ENCODE data around the gene ATR. TPM values are rescaled to one million over a fixed set of nuclear protein-coding genes. Genes with fewer than 3 reads are reported as not detected.

ATR gene
- total and polyA plus RNA-seq, 2 of the 4 experiments (the other 2 are of a cell fraction) = 9.5 to 28.0 TPM

- H2BK20ac ChIP-seq (ENCODE audit: low read depth, low read length) = 0 out of 2 replicates have a peak overlapping the region, but pooled peaks have one; percentile 81
- no peaks in the 10 kb centered on the region; a peak in 1 of 4 replicates for H3K79me1 ChIP-seq (ENCODE audit: low read depth in 1 of 2, low read length in 2 of 2)
- no peaks in the 10 kb centered on the region for H3K9me1 ChIP-seq (ENCODE audit: insufficient read depth, low read length)
- ATAC-seq (ENCODE audit: low read depth) = peak; percentile 54
- ChIA-PET CTCF (no interaction called here), POLR2A (ENCODE audit: unreplicated experiment) (no interaction called here)
- no peak overlapping the region for H3K27ac ChIP-seq (ENCODE audit: insufficient read depth, low read length)
- no peak overlapping the region; the same call in 1 of the 2 replicates for H3K18ac ChIP-seq (ENCODE audit: low read depth, low read length)
- peak overlapping the region; percentile 81 for H3K4me3 ChIP-seq (ENCODE audit: insufficient read depth, low read depth, low read length)
- in situ Hi-C loops (cut with MboI; ENCODE audit: low sequenced_read_pairs) (no loop called here), intact Hi-C loops (cut with micrococcal nuclease) (loop anchor here (5.0 to 10.0 kb wide), 2 partner anchors 127 to 209 kb away; partner anchors contain the start of gene TRPC1), dilution Hi-C loops (cut with HindIII; ENCODE audit: low sequenced_read_pairs, unreplicated experiment) (no loop called here)
- peak overlapping the region; percentile 71; the same call in 1 of the 2 replicates for H2AK5ac ChIP-seq (ENCODE audit: low read depth, low read length)
- H4K91ac ChIP-seq (ENCODE audit: insufficient read depth, low read depth, low read length) = peak overlapping the region; percentile 79; the same call in 1 of the 2 replicates
- H3K4me2 ChIP-seq (ENCODE audit: low read depth, low read length) = peak overlapping the region; percentile 75
- peak overlapping the region; percentile 93 for H3K4ac ChIP-seq (ENCODE audit: low read depth, low read length)
- 0 out of 2 replicates have a peak overlapping the region, but pooled peaks have one; percentile 13 for H4K5ac ChIP-seq (ENCODE audit: low read depth, low read length)
- peak overlapping the region; percentile 86 for H3K14ac ChIP-seq (replicated peaks; ENCODE audit: low read depth, low read length)
- WGBS, 2 experiments (ENCODE audit: extremely low coverage in 2 of 2, insufficient read length in 1 of 2) = no CpG with 5 or more reads among the region's 7 CpGs
- no peaks in the 10 kb centered on the region for H3K36me3 ChIP-seq (ENCODE audit: control insufficient read depth, insufficient read depth, low read length)
- H2BK120ac ChIP-seq (ENCODE audit: low read depth, low read length) = peak overlapping the region; percentile 71
- H2BK15ac ChIP-seq (ENCODE audit: low read depth, low read length) = peak overlapping the region; percentile 69; the same call in 2 of the 3 replicates
- peak overlapping the region; percentile 71; the same call in 1 of the 2 replicates for H3K56ac ChIP-seq (ENCODE audit: extremely low read depth, insufficient read depth, low read length)
- H3K4me1 ChIP-seq (ENCODE audit: control insufficient read depth, insufficient read depth, low read length) = no peaks in the 10 kb centered on the region
- peak overlapping the region; percentile 90 for H3K23ac ChIP-seq (ENCODE audit: low read depth, low read length)
- H4K8ac ChIP-seq (ENCODE audit: low read depth in 2 of 2, low read length in 2 of 2) = peak overlapping the region; percentile 73 to 88
- BruUV-seq (replicated peaks) = no TSS peak
- H4K20me1 ChIP-seq (ENCODE audit: insufficient read depth, low read length) = no peaks in the 10 kb centered on the region
- no peak overlapping the region for H2BK5ac ChIP-seq (ENCODE audit: low read depth, low read length, poor library complexity, severe bottlenecking)
- DNase-seq = peak; percentile 86
- TF ChIP-seq RAD21 (IDR thresholded peaks at IDR 0.05; ENCODE audit: low read length) (no peak), MAZ (IDR thresholded peaks at IDR 0.05; ENCODE audit: borderline replicate concordance, low read depth, low read length) (no peak)
- TF ChIP-seq, protein P1, sequence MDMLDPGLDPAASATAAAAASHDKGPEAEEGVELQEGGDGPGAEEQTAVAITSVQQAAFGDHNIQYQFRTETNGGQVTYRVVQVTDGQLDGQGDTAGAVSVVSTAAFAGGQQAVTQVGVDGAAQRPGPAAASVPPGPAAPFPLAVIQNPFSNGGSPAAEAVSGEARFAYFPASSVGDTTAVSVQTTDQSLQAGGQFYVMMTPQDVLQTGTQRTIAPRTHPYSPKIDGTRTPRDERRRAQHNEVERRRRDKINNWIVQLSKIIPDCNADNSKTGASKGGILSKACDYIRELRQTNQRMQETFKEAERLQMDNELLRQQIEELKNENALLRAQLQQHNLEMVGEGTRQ (IDR thresholded peaks at IDR 0.05; ENCODE audit: low read depth, low read length) = peak; percentile 77
- H3K9ac ChIP-seq (ENCODE audit: low read depth, low read length) = peak overlapping the region; percentile 55
- H3K9me3 ChIP-seq (ENCODE audit: control insufficient read depth, insufficient read depth, low read length) = no peaks in the 10 kb centered on the region
- peak overlapping the region; percentile 94 for H2AK9ac ChIP-seq (replicated peaks; ENCODE audit: low read depth, low read length, poor library complexity)
- H2AFZ ChIP-seq (replicated peaks; ENCODE audit: low read length, poor library complexity) = peak overlapping the region; percentile 98
- H3K27me3 ChIP-seq (ENCODE audit: control insufficient read depth, insufficient read depth, low read length) = no peaks in the 10 kb centered on the region
Observed at GRCh38 chr3:142595581-142595950, 17.0 kb upstream of the ATR start.
